Stomach (tissue), 9 donors: ENCODE results near the gene ATP5F1A. TPM values are rescaled to one million over a fixed set of nuclear protein-coding genes. Genes with fewer than 3 reads are reported as not detected.
"Not testable (repeated sequence)": the region's sequence is repeated elsewhere in the genome, so short reads cannot be mapped to it uniquely, and the experiment has no call there.

Source experiments
- DNase-seq, 2 donors: peaks; one replicate each; pipeline versions ENCODE4 v3.0.0 to v3.0.0-alpha.2; 2013 to 2019
- H3K27ac ChIP-seq, 5 donors: fragments of 200-600 bp in 4 of 5; sonication (generic) in 4 of 5; one replicate each; pipeline ENCODE4 v1.5.1; 2013 to 2019; ENCODE audit warnings: mild to moderate bottlenecking in 1 of 5, moderate library complexity in 1 of 5
- H3K27me3 ChIP-seq, 3 donors: fragments of 200-600 bp; sonication (generic); one replicate each; pipeline ENCODE4 v1.5.1; 2017 to 2019; ENCODE audit warnings: mixed run types in 1 of 3
- H3K36me3 ChIP-seq, 4 donors: fragments of 200-600 bp; sonication (generic); 1 replicate in 3 of 4; 2 replicates in 1 of 4; pipeline ENCODE4 v1.5.1; 2016 to 2019
- H3K4me1 ChIP-seq, 4 donors: fragments of 200-600 bp; sonication (generic); one replicate each; pipeline ENCODE4 v1.5.1; 2016 to 2019
- H3K4me3 ChIP-seq, 4 donors: fragments of 200-600 bp; sonication (generic) in 3 of 4; one replicate each; pipeline ENCODE4 v1.5.1; 2016 to 2019; ENCODE audit warnings: mild to moderate bottlenecking in 1 of 4
- H3K9me3 ChIP-seq, 4 donors: fragments of 200-600 bp; sonication (generic); one replicate each; pipeline ENCODE4 v1.5.1; 2016 to 2019
- CTCF ChIP-seq, 7 experiments: fragments of 450-650 bp in 4 of 7; fragments of 200-600 bp in 3 of 7; sonication (generic) in 3 of 7; IDR thresholded peaks; one replicate each; pipeline ENCODE4 v1.5.1; 2016 to 2019; ENCODE audit warnings: antibody characterized with exemption in 7 of 7, control low read depth in 2 of 7, mild to moderate bottlenecking in 1 of 7
- EP300 ChIP-seq: sonication (generic); formaldehyde crosslinking; IDR thresholded peaks from one replicate; pipeline ENCODE4 v1.6.1; 2017; ENCODE audit warnings: antibody characterized with exemption
- POLR2A ChIP-seq, 4 donors: fragments of 450-650 bp; IDR thresholded peaks; one replicate each; pipeline ENCODE4 v1.6.1; 2016; ENCODE audit warnings: antibody characterized with exemption in 4 of 4, control low read depth in 2 of 4, mild to moderate bottlenecking in 1 of 4, moderate library complexity in 1 of 4
- POLR2AphosphoS5 ChIP-seq, 3 donors: sonication (generic); formaldehyde crosslinking; IDR thresholded peaks; one replicate each; pipeline ENCODE4 v1.6.1; 2016; ENCODE audit warnings: antibody characterized with exemption in 3 of 3
- WGBS, 5 donors: extraction: QIAGEN DNeasy Blood & Tissue Kit in 3 of 5; methylation state at CpG; one replicate each; pipeline versions ENCODE4 v1.1.5 to v1.1.7; 2013 to 2018; 5-methylcytosine and 5-hydroxymethylcytosine counted together
- intact Hi-C: fragments of 100-400 bp; cut with DNase I; formaldehyde crosslinking; loops from one replicate; pipeline ENCODE4 v1.15.1; 2023; ENCODE audit warnings: low total_unique reads
- polyA plus RNA-seq, 3 donors: library from polyadenylated mRNA; stranded (reverse); fragments of 200-250 nt; gene quantifications; one replicate each; pipeline ENCODE4 v1.2.3, GENCODE V29; 2013
- total RNA-seq, 5 donors: library from RNA; depleted of rRNA; stranded (reverse); fragments of >200 nt; gene quantifications; one replicate each; pipeline versions ENCODE4 v1.1.0 to v1.2.3, GENCODE V29; 2014 to 2016
- donor health status: healthy with polysubstance abuse.
- donor health status: Bipolar disorder and iron deficiency.
- donor health status: healthy.

The ATP5F1A gene
- total and polyA plus RNA-seq, 8 donors: 82.9 to 631 (median 389) TPM

- no peak for DNase-seq
- 90 to 97% (median 95%) methylated on average over 10 of the region's 10 CpGs for WGBS, 5 donors
- no peaks in the 10 kb centered on the region for H3K9me3 ChIP-seq
Observed at GRCh38 chr18:46095532-46095931, 2.6 kb downstream of the ATP5F1A start.

GRCh38 chr18:46088501-46088900 is 9.6 kb downstream of the ATP5F1A start:
- peaks cover 94 to 100% (median 100%) of the 10 kb centered on the region in 4 donors for H3K36me3 ChIP-seq
- H3K27ac ChIP-seq, H3K9me3 ChIP-seq, H3K27me3 ChIP-seq, H3K4me3 ChIP-seq, intact Hi-C loops, DNase-seq: not testable (repeated sequence)
- H3K4me1 ChIP-seq: peaks cover 0 to 35% (median 17%) of the 10 kb centered on the region in 4 donors
- WGBS, 5 donors: 66 to 80% (median 74%) methylated on average over 8 of the region's 8 CpGs

More at GRCh38 chr18:46095532-46095931, 2.6 kb downstream of the ATP5F1A start:
- intact Hi-C loops: no loop called here
- no peak overlapping the region for H3K27ac ChIP-seq
- H3K4me1 ChIP-seq: peaks cover 22 to 68% (median 46%) of the 10 kb centered on the region in 4 donors
- H3K36me3 ChIP-seq: peaks cover 32 to 46% (median 44%) of the 10 kb centered on the region in 4 donors
- TF ChIP-seq EP300: no peak
- no peak for TF ChIP-seq POLR2AphosphoS5 (IDR thresholded peaks at IDR 0.05)
- TF ChIP-seq CTCF (IDR thresholded peaks at IDR 0.05): no peak
- no peak for TF ChIP-seq POLR2A (IDR thresholded peaks at IDR 0.05)
- H3K27me3 ChIP-seq: no peaks in the 10 kb centered on the region
- peak overlapping the region in 1 of 4 donors; percentile 98 for H3K4me3 ChIP-seq

- peaks cover 0 to 4% (median 0%) of the 10 kb centered on the region in 4 donors for H3K9me3 ChIP-seq
- no peak for DNase-seq
- no peak for TF ChIP-seq POLR2A (IDR thresholded peaks at IDR 0.05)
- no peak for TF ChIP-seq POLR2AphosphoS5 (IDR thresholded peaks at IDR 0.05)
- no peak for TF ChIP-seq EP300
- TF ChIP-seq CTCF (IDR thresholded peaks at IDR 0.05): no peak
- 36 to 47% (median 42%) methylated on average over 2 of the region's 2 CpGs for WGBS, 5 donors
- intact Hi-C loops: no loop called here
- no peaks in the 10 kb centered on the region for H3K27me3 ChIP-seq
- peaks cover 0 to 8% (median 4%) of the 10 kb centered on the region in 4 donors for H3K4me1 ChIP-seq
- no peak overlapping the region for H3K4me3 ChIP-seq
- H3K27ac ChIP-seq: no peak overlapping the region
- H3K36me3 ChIP-seq: peaks cover 86 to 100% (median 99%) of the 10 kb centered on the region in 4 donors
Observed at GRCh38 chr18:46084431-46084830, 13.7 kb downstream of the ATP5F1A start.

DNA sequence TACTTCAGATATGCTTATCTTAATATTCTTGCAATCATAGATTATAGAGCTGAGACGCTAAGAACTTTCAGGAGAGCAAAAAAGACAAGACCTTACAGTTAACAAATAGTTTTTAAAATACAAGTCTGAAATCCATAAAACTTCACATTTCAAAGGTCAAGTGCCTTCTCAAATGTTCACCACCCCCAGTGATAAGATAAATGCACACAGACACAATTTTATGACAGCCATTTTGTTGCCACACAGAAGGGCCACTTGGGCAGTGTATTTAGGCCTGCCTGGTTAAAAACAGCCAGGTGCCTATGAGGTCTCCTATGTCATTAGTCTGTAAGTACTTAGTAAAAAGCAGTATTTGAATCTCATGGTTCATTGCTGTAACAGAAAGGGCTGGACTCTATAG is 17.9 kb downstream of the ATP5F1A start:
- Histone ChIP-seq H3K9me3 (no peaks in the 10 kb centered on the region), H3K27me3 (no peaks in the 10 kb centered on the region), H3K36me3 (peaks cover 43 to 80% (median 74%) of the 10 kb centered on the region in 4 donors), H3K4me3 (no peak overlapping the region), H3K27ac (no peak overlapping the region), H3K4me1 (peaks cover 0 to 12% (median 4%) of the 10 kb centered on the region in 4 donors)
- no peak for DNase-seq
- intact Hi-C loops: no loop called here
- 54 to 78% (median 58%) methylated on average over 1 of the region's 1 CpG for WGBS, 5 donors
- no peak for TF ChIP-seq POLR2A (IDR thresholded peaks at IDR 0.05)
- no peak for TF ChIP-seq POLR2AphosphoS5 (IDR thresholded peaks at IDR 0.05)
- TF ChIP-seq EP300: no peak
- TF ChIP-seq CTCF (IDR thresholded peaks at IDR 0.05): no peak

- no peak overlapping the region for H3K4me3 ChIP-seq
- H3K27ac ChIP-seq: no peak overlapping the region
- no peaks in the 10 kb centered on the region for H3K9me3 ChIP-seq
- peaks cover 35 to 71% (median 65%) of the 10 kb centered on the region in 4 donors for H3K36me3 ChIP-seq
- H3K4me1 ChIP-seq: peaks cover 0 to 5% (median 0%) of the 10 kb centered on the region in 4 donors
- TF ChIP-seq CTCF (IDR thresholded peaks at IDR 0.05): no peak
- no peak for TF ChIP-seq POLR2AphosphoS5 (IDR thresholded peaks at IDR 0.05)
- no peak for TF ChIP-seq POLR2A (IDR thresholded peaks at IDR 0.05)
- no peak for TF ChIP-seq EP300
- intact Hi-C loops: loop anchor here (10.0 kb wide), 1 partner anchor 115 kb away; the partner anchor contains the start of gene EPG5
- H3K27me3 ChIP-seq: no peaks in the 10 kb centered on the region
- no peak for DNase-seq
Observed at GRCh38 chr18:46079336-46079735, 18.8 kb downstream of the ATP5F1A start.
